Activated CD8-positive, alpha-beta memory T cell treated with anti-CD3 and anti-CD28 coated beads, Interleukin-2, amount 10 ng/mL, durations not matched to agents 7 days and 5 days (primary cell): ENCODE results near the gene CACNA2D4. TPM values are rescaled to one million over a fixed set of nuclear protein-coding genes. Genes with fewer than 3 reads are reported as not detected.

Experiments used
- total RNA-seq, 2 experiments: library from RNA; stranded (reverse); gene quantifications; one replicate each; pipeline ENCODE4 v1.2.3, GENCODE V29; 2021

CACNA2D4 gene
- total RNA-seq, 2 experiments from 2014 or later = 5.9 to 8.2 TPM

Other genes starting within 250 kb of the CACNA2D4 start
- 10 to 100 TPM; 63.5 to 83.3 TPM for gene ADIPOR2, start 227.6 kb downstream of the CACNA2D4 start, total RNA-seq
- not detected for gene LRTM2, start 98.1 kb downstream of the CACNA2D4 start, total RNA-seq
- 10 to 100 TPM; 14.2 to 15.2 TPM for gene DCP1B, start 85.8 kb upstream of the CACNA2D4 start, total RNA-seq
- gene CACNA1C, start 134.3 kb upstream of the CACNA2D4 start, total RNA-seq = under 1 TPM; 0.14 to 0.26 TPM